ENCODE data around the gene FKBP4. TPM values are rescaled to one million over a fixed set of nuclear protein-coding genes. Genes with fewer than 3 reads are reported as not detected.
A peak's percentile ranks its signal among the peaks of the same experiment; 100 is the strongest.

Gene FKBP4
- total RNA-seq, 4 donors from 2014 or later, result 29.1 to 51.0 (median 38.8) TPM

DNA sequence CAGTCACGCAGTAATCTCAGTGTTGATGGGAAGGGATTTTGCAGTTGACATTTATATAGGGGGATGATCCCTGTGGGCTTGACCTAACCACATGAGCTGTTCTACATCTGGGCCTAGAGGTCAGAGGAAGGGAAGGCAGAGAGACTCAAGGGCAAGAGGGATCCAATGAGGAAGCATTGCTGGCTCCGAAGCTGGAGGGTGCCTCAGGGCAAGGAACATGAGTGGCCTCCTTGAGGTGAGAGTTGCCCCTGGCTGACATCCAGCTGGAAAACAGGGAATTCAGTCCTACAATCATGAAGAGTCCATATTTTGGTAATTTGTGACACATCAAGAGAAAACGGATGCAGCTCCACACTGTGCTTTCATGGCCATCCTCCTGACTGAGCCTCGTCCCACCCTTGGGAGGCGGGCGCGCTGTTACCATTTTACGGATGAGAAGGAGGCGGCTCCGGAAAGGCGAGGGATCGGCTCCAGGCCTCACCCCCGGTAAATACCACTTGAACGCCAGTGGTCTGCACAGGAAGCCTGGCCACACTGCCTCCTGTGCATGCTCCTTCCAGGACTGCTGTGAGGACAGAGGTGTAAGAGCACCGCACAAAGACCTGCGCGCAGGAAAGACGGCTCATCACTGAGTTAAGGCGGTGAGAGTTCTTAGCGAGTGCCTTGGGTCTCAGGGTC is 18.5 kb upstream of the FKBP4 start:
- H3K9me3 ChIP-seq, result no peaks in the 10 kb centered on the region
- TF ChIP-seq, protein P1, sequence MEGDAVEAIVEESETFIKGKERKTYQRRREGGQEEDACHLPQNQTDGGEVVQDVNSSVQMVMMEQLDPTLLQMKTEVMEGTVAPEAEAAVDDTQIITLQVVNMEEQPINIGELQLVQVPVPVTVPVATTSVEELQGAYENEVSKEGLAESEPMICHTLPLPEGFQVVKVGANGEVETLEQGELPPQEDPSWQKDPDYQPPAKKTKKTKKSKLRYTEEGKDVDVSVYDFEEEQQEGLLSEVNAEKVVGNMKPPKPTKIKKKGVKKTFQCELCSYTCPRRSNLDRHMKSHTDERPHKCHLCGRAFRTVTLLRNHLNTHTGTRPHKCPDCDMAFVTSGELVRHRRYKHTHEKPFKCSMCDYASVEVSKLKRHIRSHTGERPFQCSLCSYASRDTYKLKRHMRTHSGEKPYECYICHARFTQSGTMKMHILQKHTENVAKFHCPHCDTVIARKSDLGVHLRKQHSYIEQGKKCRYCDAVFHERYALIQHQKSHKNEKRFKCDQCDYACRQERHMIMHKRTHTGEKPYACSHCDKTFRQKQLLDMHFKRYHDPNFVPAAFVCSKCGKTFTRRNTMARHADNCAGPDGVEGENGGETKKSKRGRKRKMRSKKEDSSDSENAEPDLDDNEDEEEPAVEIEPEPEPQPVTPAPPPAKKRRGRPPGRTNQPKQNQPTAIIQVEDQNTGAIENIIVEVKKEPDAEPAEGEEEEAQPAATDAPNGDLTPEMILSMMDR (IDR thresholded peaks at IDR 0.05), result no peak
- no peak for TF ChIP-seq POLR2A (IDR thresholded peaks at IDR 0.05)
- TF ChIP-seq EP300 (IDR thresholded peaks at IDR 0.05), result no peak
- WGBS, 2 donors, result 79 to 81% methylated on average over 20 of the region's 20 CpGs
- no peaks in the 10 kb centered on the region for H3K27me3 ChIP-seq
- no peak overlapping the region for H3K27ac ChIP-seq
- no peaks in the 10 kb centered on the region for H3K36me3 ChIP-seq
- no peak for DNase-seq (ENCODE audit: low spot score in 2 of 2)
- no peak overlapping the region for H3K4me3 ChIP-seq
- H3K4me1 ChIP-seq, result no peaks in the 10 kb centered on the region

DNA sequence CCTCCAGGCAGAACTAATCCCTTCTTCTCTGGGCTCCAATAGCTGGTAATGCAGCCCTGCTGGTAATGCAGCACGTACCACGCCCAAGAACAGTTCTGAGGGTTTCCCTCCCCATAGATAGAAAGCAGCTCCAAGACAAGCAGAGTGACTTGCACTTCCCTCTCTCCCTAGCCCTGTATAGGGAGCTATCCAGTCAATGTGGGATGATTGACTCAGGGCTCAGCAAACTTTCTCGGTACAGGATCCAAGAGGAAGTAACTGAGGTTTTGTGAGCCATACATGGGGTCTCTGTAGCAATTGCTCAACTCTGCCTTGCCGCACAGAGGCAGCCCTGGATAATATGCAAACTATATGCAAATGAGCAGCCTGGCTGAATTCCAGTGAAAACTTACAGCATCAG is 15.5 kb upstream of the FKBP4 start:
- Histone ChIP-seq H3K4me3 (no peak overlapping the region), H3K27ac (no peak overlapping the region), H3K4me1 (peaks cover 0 to 9% (median 1%) of the 10 kb centered on the region in 4 donors), H3K27me3 (no peaks in the 10 kb centered on the region), H3K9me3 (no peaks in the 10 kb centered on the region), H3K36me3 (no peaks in the 10 kb centered on the region)
- no peak for DNase-seq (ENCODE audit: low spot score in 2 of 2)
- WGBS, 2 donors, result 67 to 68% methylated on average over 4 of the region's 4 CpGs
- TF ChIP-seq POLR2A (IDR thresholded peaks at IDR 0.05), result no peak
- TF ChIP-seq, protein P1 (IDR thresholded peaks at IDR 0.05), result no peak
- TF ChIP-seq EP300 (IDR thresholded peaks at IDR 0.05), result no peak

DNA sequence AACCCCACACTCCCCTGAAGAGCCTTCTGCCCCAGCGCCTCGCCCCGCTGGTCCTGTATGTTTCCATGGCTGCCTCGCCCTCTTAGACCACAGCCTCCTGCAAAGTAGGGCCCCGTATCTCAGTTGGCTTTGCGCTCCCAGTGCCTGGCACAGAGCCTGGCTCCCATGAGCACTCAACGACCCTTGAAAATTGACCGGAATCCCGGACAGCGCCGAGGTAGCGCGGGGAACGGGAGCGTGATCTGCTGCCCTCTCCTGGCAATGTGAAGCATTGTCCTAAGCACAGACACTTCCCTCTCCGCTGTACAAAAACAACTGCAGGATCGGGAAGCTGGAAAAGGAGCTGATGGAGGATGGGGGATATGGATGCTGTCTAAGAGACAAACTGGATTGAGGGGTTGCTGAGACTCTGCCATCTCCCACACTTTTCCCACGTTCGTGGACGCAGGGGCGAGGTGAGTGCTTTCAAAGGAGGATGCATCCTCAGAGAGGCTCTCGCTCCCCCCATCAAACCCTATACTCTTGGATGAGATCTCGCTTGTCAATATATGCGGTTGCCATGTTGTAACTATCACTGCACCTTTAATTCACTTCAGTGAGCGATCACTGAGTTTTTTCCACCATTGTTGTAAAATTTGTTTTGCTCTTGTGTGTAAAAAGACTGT is 10.7 kb upstream of the FKBP4 start:
- no peaks in the 10 kb centered on the region for H3K36me3 ChIP-seq
- H3K4me3 ChIP-seq, result peak overlapping the region in 1 of 4 donors; percentile 29
- 13 to 14% methylated on average over 25 of the region's 25 CpGs for WGBS, 2 donors
- no peaks in the 10 kb centered on the region for H3K27me3 ChIP-seq
- TF ChIP-seq, protein P1 (IDR thresholded peaks at IDR 0.05), result peak; percentile 80 to 88 (median 86)
- TF ChIP-seq POLR2A (IDR thresholded peaks at IDR 0.05), result no peak
- TF ChIP-seq EP300 (IDR thresholded peaks at IDR 0.05), result no peak
- no peaks in the 10 kb centered on the region for H3K9me3 ChIP-seq
- H3K4me1 ChIP-seq, result peaks cover 0 to 11% (median 2%) of the 10 kb centered on the region in 4 donors
- peak in 1 of 2 donors; percentile 42 for DNase-seq (ENCODE audit: low spot score in 2 of 2)
- no peak overlapping the region for H3K27ac ChIP-seq

DNA sequence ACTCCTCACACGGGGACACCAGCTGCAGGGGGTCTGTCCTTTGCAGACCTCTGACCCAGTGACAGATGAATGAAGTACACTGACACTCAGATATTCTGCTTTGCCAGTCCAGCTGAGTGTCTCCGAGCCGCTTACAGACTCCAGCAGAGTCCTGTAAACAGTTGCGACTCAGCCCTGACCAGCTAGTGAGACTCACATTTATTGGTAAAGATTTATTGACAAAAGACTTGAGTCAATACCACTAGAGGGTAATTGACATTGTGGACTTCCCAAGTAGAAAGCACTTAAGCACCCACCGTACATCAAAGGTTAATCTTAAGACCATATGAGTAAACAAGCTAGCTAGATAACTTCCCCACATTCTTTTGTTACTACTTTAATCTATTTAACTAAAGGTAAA is 9.8 kb upstream of the FKBP4 start:
- DNase-seq (ENCODE audit: low spot score in 2 of 2), result no peak
- 57 to 65% methylated on average over 5 of the region's 5 CpGs for WGBS, 2 donors
- H3K4me3 ChIP-seq, result no peak overlapping the region
- TF ChIP-seq POLR2A (IDR thresholded peaks at IDR 0.05) (no peak), EP300 (IDR thresholded peaks at IDR 0.05) (no peak)
- TF ChIP-seq, protein P1 (IDR thresholded peaks at IDR 0.05), result no peak
- H3K36me3 ChIP-seq, result no peaks in the 10 kb centered on the region
- no peak overlapping the region for H3K27ac ChIP-seq
- H3K27me3 ChIP-seq, result no peaks in the 10 kb centered on the region
- H3K4me1 ChIP-seq, result peaks cover 0 to 11% (median 2%) of the 10 kb centered on the region in 4 donors
- H3K9me3 ChIP-seq, result no peaks in the 10 kb centered on the region

DNA sequence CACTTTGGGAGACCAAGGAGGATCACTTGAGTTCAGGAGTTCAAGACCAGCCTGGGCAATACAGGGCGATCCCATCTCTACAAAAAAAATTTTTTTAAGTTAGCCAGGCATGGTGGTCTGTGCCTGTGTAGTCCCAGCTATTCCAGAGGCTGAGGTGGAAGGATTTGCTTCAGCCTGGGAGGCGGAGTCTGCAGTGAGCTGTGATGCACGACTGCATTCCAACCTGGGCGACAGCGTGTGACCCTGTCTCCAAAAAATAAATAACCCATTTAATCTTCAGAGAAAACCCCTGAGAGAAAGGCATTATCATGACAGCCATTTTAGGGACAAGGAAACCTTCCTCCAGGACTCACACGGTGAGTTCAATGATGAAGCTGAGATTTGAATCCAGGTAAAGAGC is 3.7 kb upstream of the FKBP4 start:
- H3K27ac ChIP-seq, result no peak overlapping the region
- H3K27me3 ChIP-seq, result no peaks in the 10 kb centered on the region
- no peak for TF ChIP-seq POLR2A (IDR thresholded peaks at IDR 0.05)
- 76 to 88% methylated on average over 6 of the region's 6 CpGs for WGBS, 2 donors
- no peak overlapping the region for H3K4me3 ChIP-seq
- no peaks in the 10 kb centered on the region for H3K9me3 ChIP-seq
- peaks cover 0 to 10% (median 5%) of the 10 kb centered on the region in 4 donors for H3K4me1 ChIP-seq
- no peaks in the 10 kb centered on the region for H3K36me3 ChIP-seq
- DNase-seq (ENCODE audit: low spot score in 2 of 2), result no peak
